ENCODE data around the gene CSAD.

The CSAD gene

GRCh38 chr12:53180220-53180930 lies at the start of gene CSAD, which contains the start of gene ZNF740:
TSS of gene CSAD (minus strand) at chr12:53180925. CDS start at chr12:53173470, 7,455 bp downstream.
TSS of gene ZNF740 (plus strand) at chr12:53180722. CDS start at chr12:53181984, 1,262 bp downstream.
- Mint-ChIP-seq H3K4me3 (peak within 1 kb of the TSS; percentile 91), H3K27me3 (no peaks in the 10 kb centered on the region), H3K27ac (peak within 1 kb of the TSS; percentile 95), H3K36me3 (ENCODE audit: low read depth) (peaks cover 34% of the 10 kb centered on the region), H3K9me3 (no peaks in the 10 kb centered on the region), H3K4me1 (ENCODE audit: low read depth) (peaks cover 56% of the 10 kb centered on the region)

GRCh38 chr12:53230108-53230845 lies 49.6 kb upstream of the CSAD start:
- Mint-ChIP-seq H3K4me3 (no peak overlapping the region), H3K36me3 (ENCODE audit: low read depth) (peaks cover 5% of the 10 kb centered on the region), H3K9me3 (no peaks in the 10 kb centered on the region), H3K4me1 (ENCODE audit: low read depth) (peaks cover 71% of the 10 kb centered on the region), H3K27ac (peak overlapping the region; percentile 13), H3K27me3 (no peaks in the 10 kb centered on the region)

DNA sequence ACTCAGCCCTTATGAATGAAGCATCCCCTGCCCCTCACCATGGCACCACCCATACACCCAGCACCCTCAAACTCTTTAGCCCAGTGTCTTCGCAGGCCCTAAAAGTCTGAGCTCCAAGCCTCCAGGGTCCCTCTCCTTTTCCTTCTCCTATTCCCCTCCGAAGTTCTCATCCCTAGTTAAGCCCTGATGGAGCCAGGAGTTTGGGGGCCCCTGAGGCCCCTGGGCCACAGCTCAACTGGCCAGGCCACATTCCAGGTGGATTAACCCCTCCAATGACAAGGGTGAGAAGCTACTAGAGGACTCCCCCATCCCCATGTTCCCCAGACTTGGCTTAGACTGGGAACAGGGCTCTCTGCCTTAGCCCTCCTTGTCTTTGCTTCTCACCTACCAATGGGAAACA lies 48.7 kb upstream of the CSAD start:
- Mint-ChIP-seq H3K27me3 (no peaks in the 10 kb centered on the region), H3K36me3 (ENCODE audit: low read depth) (peaks cover 5% of the 10 kb centered on the region), H3K4me3 (no peak overlapping the region), H3K9me3 (no peaks in the 10 kb centered on the region), H3K4me1 (ENCODE audit: low read depth) (peaks cover 72% of the 10 kb centered on the region), H3K27ac (peak overlapping the region; percentile 13)

- Mint-ChIP-seq H3K4me3 (no peak overlapping the region), H3K36me3 (ENCODE audit: low read depth) (peaks cover 5% of the 10 kb centered on the region), H3K27ac (no peak overlapping the region), H3K4me1 (ENCODE audit: low read depth) (peaks cover 73% of the 10 kb centered on the region), H3K27me3 (no peaks in the 10 kb centered on the region), H3K9me3 (no peaks in the 10 kb centered on the region)
Observed at GRCh38 chr12:53227836-53228235, 47.1 kb upstream of the CSAD start.

DNA sequence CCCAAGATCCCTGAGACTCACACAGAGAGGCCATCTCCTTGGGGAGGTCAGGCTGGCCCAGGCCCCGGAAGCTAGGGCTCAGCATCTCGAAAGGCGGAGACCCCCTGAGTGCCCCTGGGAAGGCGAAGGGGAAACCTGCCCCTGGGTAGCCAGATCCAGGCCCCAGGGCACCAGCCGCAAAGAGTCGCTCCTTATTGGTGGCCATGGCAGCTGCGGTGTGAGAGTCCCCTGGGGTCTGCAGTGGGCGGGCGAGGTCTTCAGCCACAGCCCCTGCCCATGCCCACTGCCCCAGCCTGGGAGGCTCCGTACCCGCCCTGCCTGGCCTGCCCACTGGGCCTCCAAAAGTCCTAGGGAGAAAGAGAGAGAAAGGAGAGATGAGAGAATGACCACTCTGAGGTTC lies 46.6 kb upstream of the CSAD start:
- Mint-ChIP-seq H3K36me3 (ENCODE audit: low read depth) (peaks cover 5% of the 10 kb centered on the region), H3K4me1 (ENCODE audit: low read depth) (peaks cover 73% of the 10 kb centered on the region), H3K27ac (no peak overlapping the region), H3K9me3 (no peaks in the 10 kb centered on the region), H3K4me3 (no peak overlapping the region), H3K27me3 (no peaks in the 10 kb centered on the region)

- H3K4me3 Mint-ChIP-seq, result no peak overlapping the region
- peaks cover 5% of the 10 kb centered on the region for H3K36me3 Mint-ChIP-seq (ENCODE audit: low read depth)
- H3K4me1 Mint-ChIP-seq (ENCODE audit: low read depth), result peaks cover 77% of the 10 kb centered on the region
- H3K9me3 Mint-ChIP-seq, result no peaks in the 10 kb centered on the region
- no peak overlapping the region for H3K27ac Mint-ChIP-seq
- no peaks in the 10 kb centered on the region for H3K27me3 Mint-ChIP-seq
Observed at GRCh38 chr12:53226815-53227214, 46.1 kb upstream of the CSAD start.

- Mint-ChIP-seq H3K4me3 (no peak overlapping the region), H3K27ac (peak overlapping the region; percentile 76), H3K36me3 (ENCODE audit: low read depth) (peaks cover 5% of the 10 kb centered on the region), H3K9me3 (no peaks in the 10 kb centered on the region), H3K27me3 (no peaks in the 10 kb centered on the region), H3K4me1 (ENCODE audit: low read depth) (peaks cover 72% of the 10 kb centered on the region)
Observed at GRCh38 chr12:53225635-53226424, 45.1 kb upstream of the CSAD start.

GRCh38 chr12:53224897-53225634 lies 44.3 kb upstream of the CSAD start:
- H3K4me1 Mint-ChIP-seq (ENCODE audit: low read depth), result peaks cover 73% of the 10 kb centered on the region
- H3K27ac Mint-ChIP-seq, result peak overlapping the region; percentile 76
- no peaks in the 10 kb centered on the region for H3K9me3 Mint-ChIP-seq
- peaks cover 5% of the 10 kb centered on the region for H3K36me3 Mint-ChIP-seq (ENCODE audit: low read depth)
- no peak overlapping the region for H3K4me3 Mint-ChIP-seq
- H3K27me3 Mint-ChIP-seq, result no peaks in the 10 kb centered on the region

GRCh38 chr12:53224061-53224896 lies 43.6 kb upstream of the CSAD start:
- H3K36me3 Mint-ChIP-seq (ENCODE audit: low read depth), result peaks cover 7% of the 10 kb centered on the region
- H3K9me3 Mint-ChIP-seq, result no peaks in the 10 kb centered on the region
- peak overlapping the region; percentile 85 for H3K27ac Mint-ChIP-seq
- no peaks in the 10 kb centered on the region for H3K27me3 Mint-ChIP-seq
- H3K4me1 Mint-ChIP-seq (ENCODE audit: low read depth), result peaks cover 73% of the 10 kb centered on the region
- H3K4me3 Mint-ChIP-seq, result peak overlapping the region; percentile 72

DNA sequence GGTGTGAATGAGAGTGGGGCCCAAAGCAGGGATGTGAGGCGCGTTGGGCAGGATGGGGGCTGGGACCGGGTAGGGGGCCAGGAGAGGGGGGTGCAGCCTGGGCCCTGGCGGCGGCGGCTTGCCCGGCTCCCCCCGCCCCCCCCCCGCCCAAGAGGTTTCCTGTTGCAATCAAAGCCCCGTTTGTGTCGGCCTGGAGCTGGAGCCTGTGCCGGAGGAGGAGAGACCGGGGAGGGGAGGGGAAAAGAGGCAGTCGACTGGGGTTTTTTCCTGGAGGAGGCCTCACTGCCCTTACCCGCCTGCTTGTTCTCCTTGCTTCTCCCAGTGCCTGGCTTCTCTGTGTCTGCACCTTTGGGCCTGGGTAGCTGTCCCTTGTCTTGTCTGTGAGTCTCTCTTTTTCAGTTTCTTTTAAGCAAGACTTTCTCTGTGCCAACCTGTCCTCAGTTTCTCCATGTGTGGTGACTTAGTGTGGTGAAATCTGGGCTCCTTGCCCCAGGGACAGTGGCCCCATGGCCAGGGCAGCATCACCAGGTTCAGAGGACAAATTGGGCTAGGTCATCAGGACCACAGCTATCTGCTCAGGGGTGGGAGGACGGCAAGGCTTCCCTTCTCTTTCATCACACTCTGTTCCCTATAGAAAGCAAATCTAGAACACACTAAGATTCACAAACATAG lies 42.8 kb upstream of the CSAD start:
- H3K9me3 Mint-ChIP-seq, result no peaks in the 10 kb centered on the region
- H3K36me3 Mint-ChIP-seq (ENCODE audit: low read depth), result peaks cover 9% of the 10 kb centered on the region
- H3K4me1 Mint-ChIP-seq (ENCODE audit: low read depth), result peaks cover 77% of the 10 kb centered on the region

GRCh38 chr12:53222806-53223261 lies 42.1 kb upstream of the CSAD start:
- H3K27ac Mint-ChIP-seq, result peak overlapping the region; percentile 57
- peak overlapping the region; percentile 72 for H3K4me3 Mint-ChIP-seq
- no peaks in the 10 kb centered on the region for H3K27me3 Mint-ChIP-seq
- peaks cover 77% of the 10 kb centered on the region for H3K4me1 Mint-ChIP-seq (ENCODE audit: low read depth)
- H3K9me3 Mint-ChIP-seq, result no peaks in the 10 kb centered on the region
- H3K36me3 Mint-ChIP-seq (ENCODE audit: low read depth), result peaks cover 9% of the 10 kb centered on the region

More for the DNA sequence above, 42.8 kb upstream of the CSAD start:
- Mint-ChIP-seq H3K27ac (peak overlapping the region; percentile 85), H3K27me3 (no peaks in the 10 kb centered on the region), H3K4me3 (peak overlapping the region; percentile 72)

- Mint-ChIP-seq H3K36me3 (ENCODE audit: low read depth) (peaks cover 9% of the 10 kb centered on the region), H3K9me3 (no peaks in the 10 kb centered on the region), H3K27me3 (no peaks in the 10 kb centered on the region), H3K27ac (peak overlapping the region; percentile 77), H3K4me3 (peak overlapping the region; percentile 72), H3K4me1 (ENCODE audit: low read depth) (peaks cover 79% of the 10 kb centered on the region)
Observed at GRCh38 chr12:53222170-53222721, 41.5 kb upstream of the CSAD start.
